Fibroblast of peridontal ligament (primary cell): ENCODE measurements around the gene GATA1.

Experiments used
- DNase-seq: peaks from one replicate; pipeline ENCODE4 v3.0.0-alpha.2; 2010; ENCODE audit errors: extremely low read depth

GATA1 gene

GRCh38 chrX:48785186-48785539, 1.2 kb upstream of the GATA1 start:
- no peak for DNase-seq

- no peak for DNase-seq
Observed at GRCh38 chrX:48785540-48786214, 713 bp upstream of the GATA1 start.

- no peak for DNase-seq
Observed at GRCh38 chrX:48786825-48787504, 575 bp downstream of the GATA1 start.

GRCh38 chrX:48787505-48788443, 1.4 kb downstream of the GATA1 start:
- no peak for DNase-seq

- DNase-seq, result no peak
Observed at GRCh38 chrX:48789366-48790220, 3.2 kb downstream of the GATA1 start.

- no peak for DNase-seq
Observed at GRCh38 chrX:48790477-48790876, 4.1 kb downstream of the GATA1 start.

GRCh38 chrX:48791063-48791820, 4.9 kb downstream of the GATA1 start:
- no peak for DNase-seq

- DNase-seq, result no peak
Observed at GRCh38 chrX:48792219-48792618, 5.8 kb downstream of the GATA1 start.

- no peak for DNase-seq
Observed at GRCh38 chrX:48793935-48794334, 7.5 kb downstream of the GATA1 start.

GRCh38 chrX:48794340-48794910, 8.0 kb downstream of the GATA1 start:
- DNase-seq, result no peak

- DNase-seq, result peak; percentile 15
Observed at GRCh38 chrX:48794911-48795515, 8.6 kb downstream of the GATA1 start.

GRCh38 chrX:48798318-48798717, 11.9 kb downstream of the GATA1 start:
- DNase-seq, result no peak

- DNase-seq, result no peak
Observed at GRCh38 chrX:48800574-48801279, 14.3 kb downstream of the GATA1 start.

GRCh38 chrX:48801280-48802088, 15.1 kb downstream of the GATA1 start, which contains the start of gene HDAC6:
Gene HDAC6 (plus strand): TSS chrX:48802067. CDS start chrX:48802693, 626 bp downstream.
- DNase-seq, result peak; percentile 97

- DNase-seq, result peak; percentile 65
Observed at GRCh38 chrX:48802089-48802904, 15.9 kb downstream of the GATA1 start.

GRCh38 chrX:48802905-48803200, 16.5 kb downstream of the GATA1 start:
- no peak for DNase-seq

GRCh38 chrX:48806081-48806480, 19.7 kb downstream of the GATA1 start:
- no peak for DNase-seq

- DNase-seq, result no peak
Observed at GRCh38 chrX:48813644-48814043, 27.3 kb downstream of the GATA1 start.
